Fibroblast of lung (primary cell): Measurements from ENCODE around the gene C1RL. TPM values are rescaled to one million over a fixed set of nuclear protein-coding genes. Genes with fewer than 3 reads are reported as not detected.

Source experiments
- DNase-seq, 2 donors: peaks; one replicate each; pipeline versions ENCODE4 v3.0.0 to v3.0.0-alpha.2; 2010; ENCODE audit warnings: low read depth in 2 of 2
- H2AFZ ChIP-seq: 2 replicates; pipeline ENCODE4 v1.5.1; 2012; ENCODE audit warnings: low read length, control low read depth, inconsistent platforms
- H3K27ac ChIP-seq: 2 replicates; pipeline ENCODE4 v1.5.1; 2011; ENCODE audit warnings: low read length, control low read depth; ENCODE audit not compliant: insufficient read depth
- H3K27me3 ChIP-seq: 2 replicates; pipeline ENCODE4 v1.5.1; 2011; ENCODE audit warnings: mild to moderate bottlenecking, low read length; ENCODE audit not compliant: control insufficient read depth, insufficient read depth
- H3K36me3 ChIP-seq: 2 replicates; pipeline ENCODE4 v1.5.1; 2011; ENCODE audit warnings: low read length; ENCODE audit not compliant: control insufficient read depth, insufficient read depth
- H3K4me1 ChIP-seq: 2 replicates; pipeline ENCODE4 v1.5.1; 2011; ENCODE audit warnings: low read length; ENCODE audit not compliant: control insufficient read depth, insufficient read depth; ENCODE audit errors: extremely low read depth
- H3K4me2 ChIP-seq: 2 replicates; pipeline ENCODE4 v1.5.1; 2011; ENCODE audit warnings: low read length, control low read depth; ENCODE audit not compliant: insufficient read depth; ENCODE audit errors: extremely low read depth
- H3K4me3 ChIP-seq, 4 experiments: fragments of 200-600 bp in 1 of 4; sonication (generic) in 1 of 4; replicated peaks in 1 of 4; 2 replicates each; pipeline ENCODE4 v1.5.1; 2011 to 2016; ENCODE audit warnings: low read length in 4 of 4, low read depth in 3 of 4, mild to moderate bottlenecking in 3 of 4, control low read depth in 2 of 4, inconsistent platforms in 1 of 4, mixed read lengths in 1 of 4; ENCODE audit not compliant: insufficient read depth in 1 of 4; ENCODE audit errors: control extremely low read depth in 1 of 4
- H3K79me2 ChIP-seq: 2 replicates; pipeline ENCODE4 v1.5.1; 2012; ENCODE audit warnings: mild to moderate bottlenecking, low read length, inconsistent platforms; ENCODE audit not compliant: control insufficient read depth, insufficient read depth
- H3K9ac ChIP-seq: 2 replicates; pipeline ENCODE4 v1.5.1; 2011; ENCODE audit warnings: mild to moderate bottlenecking, low read length, control low read depth; ENCODE audit not compliant: insufficient read depth
- H3K9me3 ChIP-seq: 2 replicates; pipeline ENCODE4 v1.5.1; 2012; ENCODE audit warnings: low read depth, low read length; ENCODE audit not compliant: control insufficient read depth, insufficient read depth
- H4K20me1 ChIP-seq: 2 replicates; pipeline ENCODE4 v1.5.1; 2011; ENCODE audit warnings: low read length; ENCODE audit not compliant: control insufficient read depth, insufficient read depth; ENCODE audit errors: extremely low read depth
- CTCF ChIP-seq, 2 donors: IDR thresholded peaks in 1 of 2; conservative IDR thresholded peaks in 1 of 2; 1 replicate in 1 of 2; 2 replicates in 1 of 2; pipeline ENCODE4 v1.5.1; 2011 to 2012; ENCODE audit warnings: low read length in 2 of 2, control low read depth in 1 of 2, inconsistent platforms in 1 of 2, low read depth in 1 of 2, mild to moderate bottlenecking in 1 of 2
- EZH2 ChIP-seq: IDR thresholded peaks from 2 replicates; pipeline ENCODE4 v1.5.1; 2012; ENCODE audit warnings: low read length, control low read depth, mild to moderate bottlenecking; ENCODE audit errors: missing control alignments
- polyA plus RNA-seq, 2 donors: library from polyadenylated mRNA; depleted of rRNA in 1 of 2; stranded (reverse) in 1 of 2; unstranded in 1 of 2; fragments of >200 nt; gene quantifications; 2 replicates each; pipeline ENCODE4 v1.2.1, GENCODE V29; 2011 to 2012; ENCODE audit warnings: missing spikeins in 1 of 2
- total RNA-seq: library from RNA; depleted of rRNA; stranded (reverse); fragments of >200 nt; gene quantifications from 2 replicates; pipeline ENCODE4 v1.2.1, GENCODE V29; 2014

C1RL gene
- total and polyA plus RNA-seq, 2 donors (not counting 1 experiment from before 2014, with no cell fraction given) = 46.2 to 64.9 TPM

- H3K27ac ChIP-seq = no peak overlapping the region
- H3K9me3 ChIP-seq = no peaks in the 10 kb centered on the region
- no peak overlapping the region for H3K9ac ChIP-seq
- H3K36me3 ChIP-seq = no peaks in the 10 kb centered on the region
- H3K4me2 ChIP-seq = no peak overlapping the region
- H3K79me2 ChIP-seq = no peaks in the 10 kb centered on the region
- no peak overlapping the region for H2AFZ ChIP-seq
- H3K4me1 ChIP-seq = no peaks in the 10 kb centered on the region
- H3K4me3 ChIP-seq = no peak overlapping the region
- no peaks in the 10 kb centered on the region for H3K27me3 ChIP-seq
- H4K20me1 ChIP-seq = no peaks in the 10 kb centered on the region
- no peak for DNase-seq
- TF ChIP-seq EZH2 (no peak), CTCF (conservative IDR thresholded peaks at IDR 0.05 in 1 of 2, IDR thresholded peaks at IDR 0.05 in 1 of 2; ENCODE audit: low read depth in 1 of 2, low read length in 2 of 2) (no peak)
Observed at GRCh38 chr12:7123806-7124522, 14.9 kb upstream of the C1RL start.

- H3K79me2 ChIP-seq = no peaks in the 10 kb centered on the region
- no peak for DNase-seq
- TF ChIP-seq CTCF (conservative IDR thresholded peaks at IDR 0.05 in 1 of 2, IDR thresholded peaks at IDR 0.05 in 1 of 2; ENCODE audit: low read depth in 1 of 2, low read length in 2 of 2) (no peak), EZH2 (no peak)
- H3K9ac ChIP-seq = no peak overlapping the region
- no peak overlapping the region for H3K4me3 ChIP-seq
- no peaks in the 10 kb centered on the region for H3K36me3 ChIP-seq
- H4K20me1 ChIP-seq = no peaks in the 10 kb centered on the region
- H3K9me3 ChIP-seq = no peaks in the 10 kb centered on the region
- H3K4me2 ChIP-seq = no peak overlapping the region
- no peaks in the 10 kb centered on the region for H3K27me3 ChIP-seq
- H3K4me1 ChIP-seq = no peaks in the 10 kb centered on the region
- no peak overlapping the region for H2AFZ ChIP-seq
- no peak overlapping the region for H3K27ac ChIP-seq
Observed at GRCh38 chr12:7122811-7123769, 14.1 kb upstream of the C1RL start.

GRCh38 chr12:7121324-7121723 lies 12.3 kb upstream of the C1RL start:
- no peak overlapping the region for H3K9ac ChIP-seq

More at GRCh38 chr12:7121324-7121723, 12.3 kb upstream of the C1RL start:
- Histone ChIP-seq H3K4me1 (no peaks in the 10 kb centered on the region), H3K27ac (no peak overlapping the region), H2AFZ (no peak overlapping the region), H3K4me3 (no peak overlapping the region), H3K27me3 (no peaks in the 10 kb centered on the region), H3K79me2 (no peaks in the 10 kb centered on the region), H4K20me1 (no peaks in the 10 kb centered on the region), H3K9me3 (no peaks in the 10 kb centered on the region), H3K36me3 (no peaks in the 10 kb centered on the region), H3K4me2 (no peak overlapping the region)
- DNase-seq = no peak
- TF ChIP-seq EZH2 = no peak
